Kidney (tissue), 14 donors: ENCODE measurements around the gene TAS1R1. TPM values are rescaled to one million over a fixed set of nuclear protein-coding genes. Genes with fewer than 3 reads are reported as not detected.

Source experiments
- DNase-seq, 5 donors: peaks; one replicate each; pipeline ENCODE4 v3.0.0-alpha.2; 2013 to 2020
- FAIRE-seq: peaks from 2 replicates; lab custom pipeline; 2012; peaks lifted over from hg19 to GRCh38; lab: Jason Lieb, UNC
- H3K27ac ChIP-seq, 2 donors: one replicate each; pipeline ENCODE4 v1.7.0; 2013; ENCODE audit warnings: low read depth in 2 of 2, low read length in 2 of 2, inconsistent platforms in 1 of 2
- H3K27me3 ChIP-seq: one replicate; pipeline ENCODE4 v1.7.1; 2013; ENCODE audit warnings: low read length, inconsistent platforms; ENCODE audit not compliant: control insufficient read depth, insufficient read depth
- H3K36me3 ChIP-seq, 3 donors: one replicate each; pipeline versions ENCODE4 v1.7.0 to v1.7.1; 2013; ENCODE audit warnings: low read length in 3 of 3, control low read depth in 1 of 3, inconsistent platforms in 1 of 3; ENCODE audit not compliant: insufficient read depth in 3 of 3, control insufficient read depth in 2 of 3
- H3K4me1 ChIP-seq, 3 donors: one replicate each; pipeline versions ENCODE4 v1.7.0 to v1.7.1; 2013; ENCODE audit warnings: low read length in 3 of 3, inconsistent platforms in 1 of 3, low read depth in 1 of 3; ENCODE audit not compliant: control insufficient read depth in 2 of 3, insufficient read depth in 2 of 3
- H3K4me3 ChIP-seq, 3 donors: one replicate each; pipeline versions ENCODE4 v1.7.0 to v1.8.1; 2013; ENCODE audit warnings: low read length in 3 of 3, control low read depth in 1 of 3, inconsistent platforms in 1 of 3
- H3K9ac ChIP-seq, 3 donors: one replicate each; pipeline versions ENCODE4 v1.7.0 to v1.7.1; 2013; ENCODE audit warnings: low read length in 3 of 3, control low read depth in 1 of 3, inconsistent platforms in 1 of 3
- H3K9me3 ChIP-seq, 3 donors: one replicate each; pipeline versions ENCODE4 v1.7.0 to v1.7.1; 2013; ENCODE audit warnings: low read length in 3 of 3, control low read depth in 1 of 3, inconsistent platforms in 1 of 3; ENCODE audit not compliant: control insufficient read depth in 2 of 3, insufficient read depth in 1 of 3
- intact Hi-C: fragments of 100-400 bp; cut with DNase I; formaldehyde crosslinking; loops from one replicate; pipeline ENCODE4 v1.11.1; 2022
- polyA plus RNA-seq: library from polyadenylated mRNA; stranded (reverse); fragments of 350-450 nt; fragmentation: Illumina TruSeq; extraction: RNeasy Lipid Tissue Mini Kit (QIAGEN cat#74804); gene quantifications from one replicate; pipeline ENCODE4 v1.2.3, GENCODE V29; 2014; ENCODE audit warnings: low read depth, low replicate concordance; ENCODE audit not compliant: insufficient read depth
- total RNA-seq: library from RNA; stranded (reverse); fragmentation: NEBNext Ultra II Directional; extraction: Animal tissue kit (Norgen Biotek cat#: 25700); gene quantifications from one replicate; pipeline ENCODE4 v1.2.1, GENCODE V29; 2021
- TF ChIP-seq, protein P1 (sequence below): IDR thresholded peaks from 3 replicates; pipeline ENCODE4 v1.5.1; 2012; ENCODE audit warnings: mild to moderate bottlenecking, moderate library complexity, borderline replicate concordance; ENCODE audit not compliant: insufficient read depth; ENCODE audit errors: extremely low read depth
- donor health status: control.
- donor health status: control.
- donor health status: control.
- donor health status: control.
- donor health status: control.
- donor health status: DM: yes; HTN: yes; CAD: no.
- donor health status: Normal renal cell carcinoma (clear cell type).

Gene TAS1R1
- total and polyA plus RNA-seq, 2 donors from 2014 or later = not detected

DNA sequence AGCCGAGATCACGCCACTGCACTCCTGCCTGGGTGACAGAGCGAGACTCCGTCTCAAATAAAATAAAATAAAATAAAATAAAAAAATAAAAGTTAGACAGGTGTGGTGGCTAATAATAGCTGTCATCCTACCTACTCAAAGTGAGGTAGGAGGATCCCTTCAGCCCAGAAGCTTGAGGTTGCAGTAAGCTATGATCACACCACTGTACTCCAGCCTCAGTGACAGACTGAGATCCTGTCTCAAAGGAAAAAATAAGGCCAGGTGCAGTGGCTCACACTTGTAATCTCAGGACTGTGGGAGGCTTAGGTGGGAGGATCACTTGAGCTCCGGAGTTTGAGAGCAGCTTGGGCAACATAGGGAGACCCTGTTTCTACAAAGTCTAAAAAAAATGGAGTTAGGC lies 18.8 kb upstream of the TAS1R1 start:
- FAIRE-seq = no peak
- intact Hi-C loops = no loop called here

DNA sequence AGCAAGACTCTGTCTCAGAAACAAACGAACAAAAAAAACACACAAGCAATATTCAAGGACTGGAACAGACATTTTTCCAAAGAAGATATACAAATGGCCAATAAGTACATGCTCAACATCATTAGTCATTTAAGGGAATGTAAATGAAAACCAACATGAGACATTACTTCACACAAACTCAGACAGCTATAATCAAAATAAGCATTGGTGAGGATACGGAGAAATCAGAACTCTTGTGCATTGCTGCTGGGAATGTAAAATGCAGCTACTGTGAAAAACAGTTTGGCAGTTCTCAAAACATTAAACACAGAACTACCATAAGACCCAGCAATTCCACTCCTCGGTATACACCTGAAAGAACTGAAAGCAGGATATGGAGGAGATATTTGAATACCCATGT lies 16.2 kb upstream of the TAS1R1 start:
- Histone ChIP-seq H3K9ac (no peak overlapping the region), H3K27me3 (no peaks in the 10 kb centered on the region), H3K4me1 (no peaks in the 10 kb centered on the region), H3K4me3 (no peak overlapping the region), H3K36me3 (peaks cover 0 to 9% (median 8%) of the 10 kb centered on the region in 3 donors), H3K9me3 (no peaks in the 10 kb centered on the region), H3K27ac (no peak overlapping the region)
- intact Hi-C loops = no loop called here
- FAIRE-seq = no peak
- no peak for DNase-seq
- TF ChIP-seq, protein P1, sequence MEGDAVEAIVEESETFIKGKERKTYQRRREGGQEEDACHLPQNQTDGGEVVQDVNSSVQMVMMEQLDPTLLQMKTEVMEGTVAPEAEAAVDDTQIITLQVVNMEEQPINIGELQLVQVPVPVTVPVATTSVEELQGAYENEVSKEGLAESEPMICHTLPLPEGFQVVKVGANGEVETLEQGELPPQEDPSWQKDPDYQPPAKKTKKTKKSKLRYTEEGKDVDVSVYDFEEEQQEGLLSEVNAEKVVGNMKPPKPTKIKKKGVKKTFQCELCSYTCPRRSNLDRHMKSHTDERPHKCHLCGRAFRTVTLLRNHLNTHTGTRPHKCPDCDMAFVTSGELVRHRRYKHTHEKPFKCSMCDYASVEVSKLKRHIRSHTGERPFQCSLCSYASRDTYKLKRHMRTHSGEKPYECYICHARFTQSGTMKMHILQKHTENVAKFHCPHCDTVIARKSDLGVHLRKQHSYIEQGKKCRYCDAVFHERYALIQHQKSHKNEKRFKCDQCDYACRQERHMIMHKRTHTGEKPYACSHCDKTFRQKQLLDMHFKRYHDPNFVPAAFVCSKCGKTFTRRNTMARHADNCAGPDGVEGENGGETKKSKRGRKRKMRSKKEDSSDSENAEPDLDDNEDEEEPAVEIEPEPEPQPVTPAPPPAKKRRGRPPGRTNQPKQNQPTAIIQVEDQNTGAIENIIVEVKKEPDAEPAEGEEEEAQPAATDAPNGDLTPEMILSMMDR = no peak

More for the DNA sequence above, 18.8 kb upstream of the TAS1R1 start:
- Histone ChIP-seq H3K27ac (no peak overlapping the region), H3K4me3 (no peak overlapping the region), H3K27me3 (no peaks in the 10 kb centered on the region), H3K36me3 (peaks cover 11 to 24% (median 16%) of the 10 kb centered on the region in 3 donors), H3K4me1 (no peaks in the 10 kb centered on the region), H3K9ac (no peak overlapping the region), H3K9me3 (no peaks in the 10 kb centered on the region)
- TF ChIP-seq, protein P1 = no peak
- DNase-seq = no peak

DNA sequence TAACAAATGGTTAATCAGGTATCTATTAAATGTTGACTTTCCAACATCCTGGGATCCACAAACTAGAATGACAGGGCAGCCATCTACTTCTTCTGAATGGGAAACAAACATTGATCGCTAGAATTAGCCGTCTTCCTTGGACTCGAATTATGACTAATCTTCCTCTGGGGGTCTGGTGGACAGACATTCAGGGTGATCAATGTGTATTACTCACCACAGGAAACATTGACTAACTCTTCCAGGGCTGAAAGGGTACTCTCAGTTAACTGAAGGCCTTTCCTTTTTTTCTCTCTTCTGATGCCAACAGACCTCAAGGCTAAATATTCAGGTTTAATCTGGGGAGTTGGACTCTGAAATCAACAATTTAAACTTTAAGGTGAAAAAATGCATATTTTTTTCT lies 10.3 kb upstream of the TAS1R1 start:
- DNase-seq = no peak
- peaks cover 13 to 46% (median 19%) of the 10 kb centered on the region in 3 donors for H3K36me3 ChIP-seq
- no peak overlapping the region for H3K4me3 ChIP-seq
- H3K27me3 ChIP-seq = no peaks in the 10 kb centered on the region
- H3K9me3 ChIP-seq = no peaks in the 10 kb centered on the region
- TF ChIP-seq, protein P1 = no peak
- FAIRE-seq = no peak
- no peaks in the 10 kb centered on the region for H3K4me1 ChIP-seq
- intact Hi-C loops = no loop called here
- H3K27ac ChIP-seq = no peak overlapping the region
- H3K9ac ChIP-seq = no peak overlapping the region
